ENCODE results near the gene GPR68. TPM values are rescaled to one million over a fixed set of nuclear protein-coding genes. Genes with fewer than 3 reads are reported as not detected.

The GPR68 gene
- total RNA-seq, 1 donor from 2014 or later, result 1.1 TPM

GRCh38 chr14:91261986-91262549 is 17.6 kb upstream of the GPR68 start:
- H3K4me3 ChIP-seq (ENCODE audit: low read depth, low read length), result no peak overlapping the region
- DNase-seq (ENCODE audit: low read depth), result no peak
- TF ChIP-seq CTCF (conservative IDR thresholded peaks at IDR 0.05; ENCODE audit: low read depth, low read length), result no peak

DNA sequence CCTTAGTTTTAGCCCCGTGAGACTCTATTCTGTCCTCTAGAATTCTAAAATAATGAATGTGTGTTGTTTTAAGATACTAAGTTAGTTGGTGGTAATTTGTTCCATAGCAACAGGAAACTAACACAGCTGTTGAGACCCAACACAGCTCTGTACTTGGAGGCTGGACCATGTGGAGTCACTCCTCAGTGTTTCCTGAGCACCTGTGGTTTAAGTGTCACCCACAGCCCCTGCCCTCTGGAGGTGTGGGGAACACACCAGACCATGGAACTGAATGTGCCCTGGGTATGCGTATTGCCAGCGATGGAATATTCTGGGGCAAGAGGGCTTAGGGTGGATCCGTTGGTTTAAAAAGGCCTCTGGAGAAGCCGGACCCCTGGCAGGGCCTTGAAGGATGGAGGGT is 16.6 kb upstream of the GPR68 start:
- no peak overlapping the region for H3K4me3 ChIP-seq (ENCODE audit: low read depth, low read length)
- no peak for TF ChIP-seq CTCF (conservative IDR thresholded peaks at IDR 0.05; ENCODE audit: low read depth, low read length)
- no peak for DNase-seq (ENCODE audit: low read depth)

GRCh38 chr14:91258876-91259275 is 14.4 kb upstream of the GPR68 start:
- no peak for TF ChIP-seq CTCF (conservative IDR thresholded peaks at IDR 0.05; ENCODE audit: low read depth, low read length)
- H3K4me3 ChIP-seq (ENCODE audit: low read depth, low read length), result no peak overlapping the region
- no peak for DNase-seq (ENCODE audit: low read depth)

DNA sequence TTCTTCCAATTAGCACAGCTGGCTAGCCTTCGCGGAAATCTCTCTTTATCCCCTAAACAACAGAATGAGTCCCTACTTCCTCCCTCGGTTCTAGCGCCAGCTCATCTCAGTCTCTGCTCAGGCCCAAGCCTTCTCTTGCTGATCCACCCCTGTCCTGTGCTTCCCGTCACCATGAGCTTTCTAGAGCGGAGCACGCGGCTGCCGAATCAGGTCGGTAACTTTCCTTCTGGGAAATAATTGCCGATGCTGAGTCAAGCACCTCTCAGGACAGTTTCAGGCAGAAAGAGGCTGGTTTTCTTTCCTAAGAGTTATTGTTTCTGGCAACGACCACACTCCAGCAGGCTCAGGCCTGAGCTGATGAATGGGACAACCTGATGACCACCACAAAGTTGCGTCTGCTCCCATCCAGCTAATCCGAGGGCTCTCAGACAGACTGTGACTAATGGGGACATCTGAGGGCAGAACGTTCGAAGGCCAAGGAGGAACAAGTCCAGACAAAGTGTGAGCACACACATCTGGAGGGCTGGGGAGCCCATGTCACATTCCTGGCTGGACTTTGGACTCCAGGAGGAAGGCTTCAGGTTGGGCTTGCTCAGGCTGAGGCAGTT is 13.6 kb upstream of the GPR68 start:
- no peak overlapping the region for H3K4me3 ChIP-seq (ENCODE audit: low read depth, low read length)
- DNase-seq (ENCODE audit: low read depth), result no peak
- TF ChIP-seq CTCF (conservative IDR thresholded peaks at IDR 0.05; ENCODE audit: low read depth, low read length), result no peak

GRCh38 chr14:91257328-91258010 is 13.0 kb upstream of the GPR68 start:
- no peak overlapping the region for H3K4me3 ChIP-seq (ENCODE audit: low read depth, low read length)
- DNase-seq (ENCODE audit: low read depth), result no peak
- no peak for TF ChIP-seq CTCF (conservative IDR thresholded peaks at IDR 0.05; ENCODE audit: low read depth, low read length)

GRCh38 chr14:91256661-91257060 is 12.2 kb upstream of the GPR68 start:
- H3K4me3 ChIP-seq (ENCODE audit: low read depth, low read length), result no peak overlapping the region
- DNase-seq (ENCODE audit: low read depth), result no peak
- no peak for TF ChIP-seq CTCF (conservative IDR thresholded peaks at IDR 0.05; ENCODE audit: low read depth, low read length)
